Putamen (tissue), 1 donor: ENCODE measurements around the gene SNPH.
A peak's percentile ranks its signal among the peaks of the same experiment; 100 is the strongest.

Experiments
- DNase-seq: peaks from one replicate; pipeline ENCODE4 v3.0.0-alpha.2; 2016; ENCODE audit warnings: low spot score

SNPH gene

DNA sequence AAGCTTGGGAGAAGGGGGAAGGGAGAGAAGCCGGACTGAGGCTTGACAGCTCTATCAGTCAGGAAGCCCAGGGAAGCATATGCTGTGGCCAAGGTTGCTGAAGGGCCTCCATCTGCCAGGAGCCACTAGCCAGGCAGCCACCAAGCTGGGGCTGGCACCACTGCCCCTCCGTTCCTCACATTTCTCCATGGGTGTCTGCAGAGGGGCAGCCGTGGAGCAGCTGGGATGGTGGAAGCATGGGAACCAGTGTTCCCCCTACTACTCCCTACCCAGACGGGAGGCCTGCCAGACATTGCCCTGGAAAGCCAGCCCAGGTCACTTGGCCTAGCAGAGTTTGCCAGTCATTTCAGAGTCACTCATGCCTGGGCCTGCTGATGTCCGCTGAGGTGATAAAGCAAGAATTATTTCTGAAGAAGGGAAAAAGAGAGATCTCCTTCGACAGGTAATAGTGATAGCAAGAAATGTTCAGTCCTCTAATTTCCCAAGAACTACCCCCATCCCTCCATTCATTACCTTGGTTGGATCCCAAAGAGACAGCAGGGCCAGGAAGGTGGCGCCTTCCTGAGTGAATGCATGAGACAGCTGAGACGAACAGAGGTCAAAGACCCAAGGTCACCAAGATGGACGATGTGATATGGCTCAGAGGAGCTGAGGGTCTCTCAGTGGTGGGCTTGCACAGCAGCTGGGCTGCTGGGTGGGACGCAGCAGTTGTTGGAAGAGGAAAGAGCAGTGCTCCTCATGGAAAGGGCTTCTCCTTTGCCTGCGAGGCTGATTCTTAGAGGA, 21.9 kb downstream of the SNPH start:
- no peak for DNase-seq

DNA sequence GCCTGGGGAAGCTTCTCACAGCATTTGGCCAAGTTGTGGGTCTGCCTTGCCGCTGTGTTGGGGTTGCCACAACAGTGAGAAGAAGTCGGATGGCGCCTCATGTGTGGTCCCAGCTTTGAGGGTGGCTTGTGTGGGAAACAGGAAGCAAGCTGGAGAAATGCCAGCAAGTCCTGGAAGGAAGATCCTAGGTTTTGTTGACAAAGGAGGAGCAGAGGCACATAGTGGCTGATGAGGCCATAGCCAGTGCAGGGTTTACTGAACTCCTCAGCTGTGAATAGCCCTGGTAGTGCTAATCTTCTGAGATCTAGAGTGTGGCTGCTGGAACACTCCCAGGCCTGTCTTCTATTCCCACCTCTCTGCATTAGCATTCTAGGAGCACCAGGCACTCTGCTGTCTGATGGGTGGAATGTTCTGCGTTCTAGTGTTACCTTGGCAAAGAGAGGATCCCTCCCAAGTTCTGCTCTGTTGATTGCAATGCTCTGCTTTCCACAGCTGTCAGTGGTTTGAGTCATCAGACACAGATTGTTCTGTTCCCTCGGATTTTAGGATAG, 25.2 kb downstream of the SNPH start:
- peak; percentile 76 for DNase-seq

DNA sequence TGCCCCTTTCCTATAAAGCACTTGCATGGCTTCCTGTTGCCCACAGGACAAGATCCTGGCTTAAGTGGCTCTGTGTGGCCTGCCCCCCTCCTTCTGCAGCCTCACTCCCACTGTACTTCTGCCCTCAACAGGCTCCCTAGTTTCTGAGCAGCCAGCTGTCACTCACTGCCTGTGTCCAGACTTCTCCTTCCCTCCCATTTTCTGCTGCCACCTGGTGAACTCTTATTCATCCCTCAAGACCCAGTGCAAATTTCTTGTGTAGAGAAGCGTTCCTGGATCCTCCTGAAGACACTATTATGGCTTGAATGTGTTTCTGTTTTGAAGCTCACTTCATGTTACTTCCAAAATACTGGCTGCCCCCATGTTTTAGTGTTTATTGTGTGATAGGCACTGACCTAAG, 26.5 kb downstream of the SNPH start:
- no peak for DNase-seq

DNA sequence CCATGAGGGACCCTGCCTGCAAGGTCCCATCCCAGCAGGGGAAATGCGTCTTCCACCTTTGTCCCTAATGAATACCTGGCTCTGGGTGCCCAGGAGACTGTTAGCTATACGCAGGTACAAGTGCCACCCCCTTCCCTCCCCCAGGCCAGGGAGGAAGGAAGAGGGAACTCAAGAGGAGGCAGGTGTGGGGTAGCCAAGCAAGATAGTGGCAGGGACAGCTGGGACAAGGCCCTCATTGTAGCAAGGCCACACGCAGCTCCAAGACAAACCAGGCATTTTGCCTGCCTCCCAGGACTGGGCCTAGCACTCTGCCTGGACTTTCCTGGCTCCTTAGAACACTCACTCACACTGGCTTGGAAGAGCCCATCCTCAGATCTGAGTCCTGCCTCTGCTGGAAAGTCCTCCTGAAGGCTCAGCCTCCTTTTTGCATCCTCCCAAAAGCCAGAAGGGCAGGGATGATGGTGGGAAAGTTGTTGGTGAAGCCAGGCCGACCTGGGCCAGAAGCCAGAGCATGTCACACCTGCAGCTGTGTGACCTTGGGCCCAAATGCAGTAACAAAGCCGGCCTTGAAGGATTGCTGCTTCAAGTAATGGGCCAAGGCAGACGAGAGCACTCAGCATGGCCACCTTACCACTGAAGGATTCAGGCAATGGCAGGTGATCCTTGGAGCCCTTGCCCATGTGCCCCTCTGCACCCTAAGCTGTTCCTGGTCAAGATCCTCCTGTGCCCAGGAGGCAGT, 27.7 kb downstream of the SNPH start:
- DNase-seq, result no peak

DNA sequence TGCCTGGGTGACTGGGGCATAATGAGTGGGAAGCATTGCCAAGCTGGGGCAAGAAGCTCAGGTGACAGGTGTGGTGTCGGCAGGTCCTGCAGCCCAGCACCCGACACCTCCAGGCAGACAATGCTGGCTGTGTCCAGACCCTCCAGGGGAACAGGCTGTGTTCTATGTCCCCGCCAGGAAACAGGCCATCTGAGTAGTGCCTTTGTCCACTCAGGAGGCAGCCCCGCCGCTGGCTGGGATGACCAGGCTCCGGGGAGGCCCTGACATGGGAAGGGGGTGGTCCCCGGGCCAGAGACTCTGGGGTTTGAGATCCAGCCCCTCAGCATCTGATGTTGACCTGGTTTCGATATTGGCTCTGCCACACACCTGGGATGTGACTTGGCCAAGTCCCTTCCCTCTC, 28.4 kb downstream of the SNPH start:
- no peak for DNase-seq

DNA sequence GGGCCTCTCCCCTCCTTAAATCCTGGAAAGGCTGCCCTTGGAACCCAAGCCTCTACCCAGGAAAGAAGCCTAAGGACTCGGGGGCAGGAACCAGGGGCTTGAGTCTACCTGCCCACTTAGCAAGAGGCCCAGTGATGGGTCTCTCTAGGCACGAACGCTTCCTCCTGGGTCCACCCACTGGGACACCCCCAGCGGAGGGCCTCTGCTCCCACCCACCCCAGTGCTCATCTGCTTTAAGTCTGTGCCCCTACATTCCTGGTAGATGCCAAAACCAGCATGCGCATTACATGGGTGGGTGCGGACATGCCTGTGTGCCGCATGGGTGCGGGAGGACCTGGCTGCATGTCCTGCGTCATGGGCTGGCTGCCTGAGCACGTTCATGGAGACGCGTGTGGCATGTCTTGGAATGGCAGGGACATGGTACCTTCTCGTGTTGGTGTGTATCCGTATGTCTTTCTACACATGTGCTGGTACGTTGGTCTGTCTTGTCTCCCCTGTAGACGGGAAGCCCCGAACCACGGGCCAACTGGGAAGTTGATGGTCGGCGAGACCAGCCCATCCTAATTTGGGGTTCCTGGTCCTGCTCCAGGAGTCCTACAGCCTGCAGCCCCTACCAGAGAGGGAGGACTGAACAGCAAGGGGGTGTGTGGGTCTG, 29.3 kb downstream of the SNPH start:
- no peak for DNase-seq

DNA sequence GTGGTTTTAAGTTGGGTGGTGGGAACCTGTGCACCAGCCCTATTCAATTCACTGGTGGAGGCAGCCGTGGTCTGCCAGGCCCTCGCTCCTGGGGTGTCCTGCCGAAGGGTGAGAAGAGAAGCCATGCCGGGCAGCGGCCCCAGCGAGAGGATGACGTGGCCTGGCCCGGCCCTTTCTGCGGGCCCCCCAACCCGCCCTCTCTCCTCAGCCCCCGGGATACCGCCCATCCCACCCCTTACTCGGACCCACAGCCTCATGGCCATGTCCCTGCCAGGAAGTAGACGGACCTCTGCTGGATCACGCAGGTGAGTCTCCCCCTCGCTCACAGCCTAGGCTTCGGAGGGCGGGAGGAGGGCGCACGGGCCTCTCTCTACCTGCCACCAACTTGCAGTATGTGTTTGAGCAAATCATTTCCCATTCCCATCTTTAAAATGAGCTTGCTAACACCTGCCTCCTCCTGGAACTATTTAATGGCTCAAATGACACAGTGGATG, 30.1 kb downstream of the SNPH start:
- no peak for DNase-seq

DNA sequence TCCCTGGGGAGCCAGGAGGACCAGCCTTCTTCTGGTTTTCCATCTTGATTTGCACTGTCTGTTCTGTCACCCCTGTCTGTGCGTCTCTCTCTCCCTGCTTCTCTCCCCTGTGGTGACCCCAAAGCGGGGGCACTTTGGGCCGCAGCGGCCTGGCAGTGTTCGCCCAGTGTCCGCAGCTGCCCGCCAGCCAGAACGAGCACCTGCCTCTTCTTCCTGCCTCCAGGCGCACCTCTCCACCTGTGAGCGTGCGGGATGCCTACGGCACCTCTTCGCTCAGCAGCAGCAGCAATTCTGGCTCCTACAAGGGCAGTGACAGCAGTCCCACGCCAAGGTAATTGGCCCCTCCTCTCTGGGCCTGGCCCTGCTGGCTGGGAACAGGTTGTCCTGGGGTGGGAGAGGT, 30.8 kb downstream of the SNPH start:
- no peak for DNase-seq

DNA sequence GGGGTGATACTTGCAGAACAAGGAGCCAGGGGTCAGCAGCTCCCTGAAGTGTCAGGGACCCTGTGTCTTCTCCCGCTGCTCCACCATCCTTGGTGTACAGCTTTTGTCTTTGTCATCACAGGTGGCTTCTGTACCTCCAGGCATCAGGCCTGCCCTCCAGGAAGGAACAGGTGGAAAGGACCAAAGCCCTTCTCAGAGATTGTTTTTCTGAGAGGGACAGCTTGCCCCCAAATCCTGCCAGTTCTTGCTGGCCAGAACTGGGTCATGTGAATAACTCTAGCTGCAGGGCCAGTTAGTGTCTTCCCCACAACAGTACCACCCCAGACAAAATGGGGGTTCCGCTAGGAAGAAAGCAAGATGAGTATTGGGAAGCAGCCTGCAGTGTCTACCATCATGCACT, 31.4 kb downstream of the SNPH start:
- DNase-seq, result no peak

DNA sequence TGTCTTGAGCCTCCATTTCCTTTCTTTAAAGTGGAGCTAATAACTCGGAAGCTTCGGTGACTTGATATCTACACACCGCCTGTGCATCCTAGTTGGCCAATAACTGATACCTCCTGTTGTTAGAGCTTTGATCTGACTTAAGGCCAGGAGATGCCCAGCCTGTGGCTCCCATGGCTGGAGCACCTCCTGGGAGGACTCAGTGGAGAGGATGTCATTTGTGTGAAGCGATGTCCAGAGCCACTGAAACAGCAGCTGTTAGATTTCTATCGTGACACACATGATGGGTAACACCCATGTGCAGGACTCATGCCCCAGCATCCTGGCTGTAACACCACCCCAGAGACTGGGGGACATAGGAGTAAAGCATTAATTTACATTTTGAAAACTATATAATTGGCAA, 32.1 kb downstream of the SNPH start:
- no peak for DNase-seq

DNA sequence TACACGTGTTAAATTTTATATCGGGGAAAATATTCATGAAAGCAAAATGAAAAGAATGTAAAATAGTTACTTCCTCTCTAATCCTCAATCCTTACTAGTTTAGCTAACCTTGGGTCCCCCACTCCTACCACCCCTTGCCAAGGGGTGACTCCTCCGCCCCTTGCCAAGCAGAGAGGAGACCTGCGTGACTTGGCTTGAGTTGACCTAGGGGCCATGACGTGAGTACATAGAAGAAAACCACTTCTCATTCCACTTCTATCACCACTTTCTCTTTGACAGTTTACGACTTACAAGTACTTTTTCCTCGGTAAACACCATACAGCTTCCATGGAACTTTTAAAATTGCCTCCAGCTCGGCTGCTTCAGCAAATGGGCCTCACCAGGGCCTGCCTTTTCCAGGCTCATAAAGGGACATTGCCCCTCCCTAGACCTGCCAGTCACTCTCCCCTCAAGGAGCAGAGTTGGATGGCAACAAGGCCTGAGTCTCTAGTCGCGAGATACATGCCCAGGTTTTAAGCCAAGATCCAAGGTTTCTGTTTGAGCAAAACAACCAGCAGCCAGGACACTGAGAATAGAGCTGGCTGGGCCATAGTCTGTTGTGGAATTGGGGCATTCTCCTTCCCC, 32.9 kb downstream of the SNPH start:
- no peak for DNase-seq

DNA sequence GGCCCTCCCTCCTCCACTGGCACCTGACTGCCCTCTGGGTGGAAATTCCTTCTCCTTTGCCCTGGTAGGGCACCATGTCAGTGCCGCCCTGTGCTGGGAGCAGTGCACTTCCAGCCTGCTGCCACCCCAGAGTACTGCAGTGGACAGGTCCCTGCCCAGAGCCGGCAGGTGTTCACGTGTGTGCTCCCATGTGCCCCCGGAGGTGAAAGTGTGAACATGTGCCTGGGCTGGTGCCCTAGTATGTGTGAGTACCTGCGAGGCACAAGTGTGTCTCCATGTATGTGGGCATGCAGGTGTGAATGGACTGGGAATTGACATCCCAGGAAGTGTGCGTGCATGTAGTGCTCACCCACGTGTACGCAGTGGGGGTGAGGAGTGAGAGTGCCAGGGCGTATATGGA, 33.4 kb downstream of the SNPH start:
- DNase-seq, result no peak

DNA sequence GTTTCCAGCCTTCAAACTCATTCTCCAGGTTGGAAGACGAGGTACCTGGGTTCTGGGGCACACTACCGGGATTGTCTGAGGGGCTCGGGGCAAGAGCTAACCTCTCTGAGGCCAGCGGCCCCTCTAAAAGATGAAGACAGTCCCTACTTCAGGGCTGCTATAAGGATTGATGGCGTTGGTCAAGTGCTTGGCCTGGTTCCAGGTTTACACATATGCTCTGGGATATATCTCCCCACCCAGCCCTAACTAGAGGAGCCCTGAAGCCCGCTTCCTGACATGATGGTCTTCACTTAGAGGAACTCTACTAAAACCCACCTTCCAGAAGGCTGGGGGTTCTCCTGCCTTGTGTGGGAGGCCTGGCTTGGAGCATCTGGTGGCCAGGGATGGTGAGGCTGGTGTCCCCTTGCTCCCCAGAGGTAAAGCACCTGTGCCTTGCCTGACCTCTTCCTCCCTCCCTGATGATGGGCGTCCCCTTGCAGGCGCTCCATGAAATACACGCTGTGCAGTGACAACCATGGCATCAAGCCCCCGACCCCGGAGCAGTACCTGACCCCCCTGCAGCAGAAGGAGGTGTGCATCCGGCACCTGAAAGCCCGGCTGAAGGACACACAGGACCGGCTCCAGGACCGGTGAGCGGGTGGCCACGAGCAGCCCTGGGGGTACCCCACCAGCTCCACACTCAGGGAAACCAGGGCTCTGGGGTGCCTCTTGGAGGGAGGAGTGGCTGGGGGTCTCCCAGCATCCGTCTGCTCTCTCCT, 34.2 kb downstream of the SNPH start:
- DNase-seq, result no peak

DNA sequence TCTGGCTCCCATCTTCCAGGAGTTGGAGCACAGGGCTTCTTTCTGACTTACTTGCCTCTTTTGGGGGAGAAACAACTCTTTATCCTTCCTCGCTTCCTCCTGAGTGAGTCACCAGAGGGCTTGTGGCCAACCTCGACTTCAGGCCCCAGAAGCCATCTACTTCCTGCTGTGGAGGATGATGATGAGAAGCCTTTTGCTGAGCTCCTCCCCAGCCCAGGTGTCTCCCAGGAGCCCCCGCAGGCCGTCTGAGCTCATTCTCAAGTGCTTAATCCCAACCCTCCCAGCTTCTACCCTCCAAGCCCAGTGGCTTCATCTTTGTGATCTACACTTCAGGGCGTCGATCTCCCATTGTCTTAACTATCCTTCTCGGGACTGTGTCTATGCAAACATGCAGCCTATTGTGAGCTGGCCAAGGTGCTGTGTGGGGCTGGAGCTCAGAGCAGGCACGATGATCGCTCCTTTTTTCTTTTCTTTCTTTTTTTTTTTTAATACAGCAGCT, 35.0 kb downstream of the SNPH start:
- DNase-seq, result no peak

DNA sequence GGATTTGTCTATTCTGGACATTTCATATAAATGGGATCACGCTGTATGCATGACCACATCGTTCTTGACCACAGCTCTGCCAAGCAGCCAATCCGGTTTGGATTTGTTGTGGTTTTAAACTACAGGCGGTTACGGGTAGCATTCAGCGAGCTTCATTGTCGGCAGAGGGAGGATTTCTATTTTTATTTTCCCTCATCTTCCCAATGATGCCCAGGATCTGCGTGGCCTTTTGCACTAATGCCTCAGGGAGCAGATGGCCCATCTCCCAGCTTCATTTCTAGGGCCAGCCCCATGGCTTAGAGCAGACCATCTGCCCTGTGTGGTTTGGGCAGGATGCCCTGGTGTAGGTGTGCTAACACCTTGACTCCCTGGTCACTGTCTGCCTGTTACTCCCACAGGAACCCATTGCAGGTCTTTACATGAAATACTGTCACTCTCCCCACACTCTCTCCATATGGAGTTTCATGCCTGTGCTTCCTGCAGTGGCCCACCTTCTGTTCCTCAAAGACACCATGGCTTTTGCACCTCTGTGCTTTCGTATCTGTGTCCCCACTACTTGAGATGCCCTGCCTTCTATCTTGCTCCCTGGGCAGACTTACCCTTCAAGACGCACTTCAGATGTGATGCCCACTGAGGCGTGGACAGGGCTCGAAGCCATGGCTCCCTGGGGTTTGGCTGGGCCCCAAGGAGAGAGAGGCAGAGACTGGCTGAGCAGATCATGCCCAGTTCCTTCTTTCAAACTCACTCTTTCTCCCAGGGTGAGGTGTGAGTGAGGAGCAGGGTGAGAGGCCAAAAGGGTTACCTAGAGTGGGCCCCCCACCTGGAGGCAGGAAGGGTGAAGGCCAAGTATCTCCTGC, 36.8 kb downstream of the SNPH start:
- DNase-seq, result no peak

DNA sequence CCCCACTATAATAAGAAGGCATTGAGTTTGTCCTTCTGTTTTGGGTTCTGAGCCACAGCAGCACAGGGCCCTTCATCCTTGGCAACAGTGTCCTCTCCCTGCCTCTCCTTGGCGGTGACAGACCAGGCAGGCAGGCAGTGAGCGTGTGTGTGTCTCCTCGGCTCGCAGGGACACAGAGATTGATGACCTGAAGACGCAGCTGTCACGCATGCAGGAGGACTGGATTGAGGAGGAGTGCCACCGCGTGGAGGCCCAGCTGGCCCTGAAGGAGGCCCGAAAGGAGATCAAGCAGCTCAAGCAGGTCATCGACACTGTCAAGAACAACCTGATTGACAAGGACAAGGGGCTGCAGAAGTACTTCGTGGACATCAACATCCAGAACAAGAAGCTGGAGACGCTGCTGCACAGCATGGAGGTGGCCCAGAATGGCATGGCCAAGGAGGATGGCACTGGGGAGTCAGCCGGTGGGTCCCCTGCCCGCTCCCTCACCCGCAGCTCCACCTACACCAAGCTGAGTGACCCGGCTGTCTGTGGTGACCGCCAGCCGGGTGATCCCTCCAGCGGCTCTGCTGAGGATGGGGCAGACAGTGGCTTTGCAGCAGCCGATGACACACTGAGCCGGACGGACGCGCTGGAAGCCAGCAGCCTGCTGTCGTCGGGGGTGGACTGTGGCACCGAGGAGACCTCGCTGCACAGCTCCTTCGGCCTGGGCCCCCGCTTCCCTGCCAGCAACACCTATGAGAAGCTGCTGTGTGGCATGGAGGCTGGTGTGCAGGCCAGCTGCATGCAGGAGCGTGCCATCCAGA, 38.8 kb downstream of the SNPH start:
- no peak for DNase-seq

DNA sequence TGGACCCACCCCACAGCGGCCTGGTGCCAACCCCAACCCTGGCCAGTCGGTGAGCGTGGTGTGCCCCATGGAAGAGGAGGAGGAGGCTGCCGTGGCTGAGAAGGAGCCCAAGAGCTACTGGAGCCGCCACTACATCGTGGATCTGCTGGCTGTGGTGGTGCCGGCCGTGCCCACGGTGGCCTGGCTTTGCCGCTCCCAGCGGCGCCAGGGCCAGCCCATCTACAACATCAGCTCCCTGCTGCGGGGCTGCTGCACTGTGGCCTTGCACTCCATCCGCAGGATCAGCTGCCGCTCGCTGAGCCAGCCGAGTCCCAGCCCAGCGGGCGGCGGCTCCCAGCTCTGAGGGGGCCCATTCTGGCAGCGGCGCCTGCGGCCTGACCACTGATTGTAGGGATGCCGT, 39.6 kb downstream of the SNPH start:
- no peak for DNase-seq

DNA sequence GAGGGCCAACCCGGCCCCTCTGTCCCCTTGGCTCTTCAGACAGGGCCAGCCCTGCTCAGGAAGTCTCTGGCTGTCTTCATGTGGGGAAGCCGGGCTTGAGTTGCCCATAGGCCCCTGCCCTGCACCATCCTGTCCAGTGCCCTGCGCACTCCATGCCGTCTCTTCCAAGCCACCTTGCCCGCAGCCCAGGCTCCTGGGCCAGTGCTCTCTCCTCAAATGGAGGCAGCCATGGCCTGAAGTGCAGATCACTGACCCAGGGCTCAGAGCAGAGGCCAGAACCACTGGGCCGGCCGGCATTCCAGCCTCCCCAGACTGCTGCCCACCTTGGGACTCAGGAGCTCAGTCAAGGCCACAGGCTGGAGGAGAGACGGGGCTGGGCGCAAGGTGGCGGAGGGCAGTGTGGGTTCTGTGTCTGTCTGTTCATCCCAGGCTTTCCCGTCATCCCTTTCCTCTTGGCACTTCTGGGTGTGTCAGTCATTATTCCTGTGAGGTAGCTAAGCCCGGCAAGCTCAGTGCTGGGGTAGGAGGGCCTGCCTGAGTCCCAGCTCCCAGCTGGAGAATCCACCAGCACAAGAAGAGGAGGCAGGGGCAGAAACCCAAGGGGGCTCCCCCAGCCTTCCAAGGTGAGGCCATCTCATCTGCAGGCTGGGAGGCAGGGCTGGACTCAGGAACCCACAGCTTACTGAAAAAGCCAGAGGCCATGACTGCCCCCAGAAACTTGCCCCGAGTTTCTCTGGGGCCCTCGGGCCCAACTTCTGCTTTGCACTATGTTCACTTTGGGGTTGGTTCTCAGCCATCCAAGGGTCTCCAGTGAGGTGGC, 40.4 kb downstream of the SNPH start:
- no peak for DNase-seq

DNA sequence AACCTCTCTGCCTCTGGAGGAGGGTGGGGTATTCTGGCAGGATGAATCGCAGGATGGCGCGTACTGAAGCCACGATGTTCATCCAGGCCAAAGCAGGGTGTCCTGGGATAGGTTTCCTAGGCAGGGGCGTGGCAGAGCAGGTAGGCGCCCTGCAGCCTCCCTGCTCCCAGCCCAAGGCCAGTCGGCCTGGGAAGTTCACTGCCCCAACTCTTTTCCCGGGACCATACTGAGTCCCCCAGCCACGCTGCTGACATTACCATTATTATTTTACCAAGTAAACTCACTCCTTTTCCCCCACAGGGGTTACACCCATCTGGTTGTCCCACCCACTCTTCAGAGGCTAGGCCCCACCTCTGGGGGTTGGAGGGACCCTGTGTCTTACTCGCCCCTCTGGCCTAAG, 41.1 kb downstream of the SNPH start:
- DNase-seq, result no peak
